ENCODE results near the gene COQ10A. TPM values are rescaled to one million over a fixed set of nuclear protein-coding genes. Genes with fewer than 3 reads are reported as not detected.

The COQ10A gene
- total and polyA plus RNA-seq, 8 donors = 9.4 to 19.8 (median 13.9) TPM

GRCh38 chr12:56221757-56222530, 44.8 kb upstream of the COQ10A start, which contains the start of gene RNF41:
TSS of gene RNF41 (minus strand) at chr12:56221922. CDS start at chr12:56214047, 7,875 bp downstream.
- H3K4me3 ChIP-seq = peak within 1 kb of the TSS; percentile 74 to 77
- ATAC-seq = peak; percentile 87
- peaks cover 0 to 5% of the 10 kb centered on the region in 2 donors for H3K36me3 ChIP-seq
- DNase-seq = peak; percentile 97 to 99 (median 98)
- H3K9me3 ChIP-seq = no peaks in the 10 kb centered on the region
- H3K27ac ChIP-seq = peak within 1 kb of the TSS; percentile 96 to 99
- TF ChIP-seq CTCF (IDR thresholded peaks at IDR 0.05) = no peak
- no peaks in the 10 kb centered on the region for H3K27me3 ChIP-seq
- peaks cover 14 to 52% of the 10 kb centered on the region in 2 donors for H3K4me1 ChIP-seq
- intact Hi-C loops (cut with DNase I) = no loop called here

- TF ChIP-seq CTCF (IDR thresholded peaks at IDR 0.05) = no peak
- Histone ChIP-seq H3K36me3 (peaks cover 0 to 2% of the 10 kb centered on the region in 2 donors), H3K4me3 (peak overlapping the region; percentile 74 to 77), H3K9me3 (no peaks in the 10 kb centered on the region), H3K4me1 (peaks cover 14 to 52% of the 10 kb centered on the region in 2 donors), H3K27ac (peak overlapping the region; percentile 96 to 99), H3K27me3 (no peaks in the 10 kb centered on the region)
- intact Hi-C loops (cut with DNase I) = no loop called here
- DNase-seq (no peak), ATAC-seq (no peak)
Measured at GRCh38 chr12:56222531-56222895, 44.2 kb upstream of the COQ10A start.

GRCh38 chr12:56223571-56224101, 43.1 kb upstream of the COQ10A start:
- H3K4me1 ChIP-seq = peaks cover 14 to 47% of the 10 kb centered on the region in 2 donors
- TF ChIP-seq CTCF (IDR thresholded peaks at IDR 0.05) = no peak
- no peaks in the 10 kb centered on the region for H3K9me3 ChIP-seq
- no peak for ATAC-seq
- intact Hi-C loops (cut with DNase I) = no loop called here
- peak overlapping the region; percentile 64 to 65 for H3K4me3 ChIP-seq
- peaks cover 0 to 5% of the 10 kb centered on the region in 2 donors for H3K36me3 ChIP-seq
- no peaks in the 10 kb centered on the region for H3K27me3 ChIP-seq
- H3K27ac ChIP-seq = peak overlapping the region; percentile 80 to 82
- no peak for DNase-seq

- peak; percentile 95 to 98 (median 98) for DNase-seq
- TF ChIP-seq CTCF (IDR thresholded peaks at IDR 0.05) = peak; percentile 89 to 92
- Histone ChIP-seq H3K27me3 (no peaks in the 10 kb centered on the region), H3K9me3 (no peaks in the 10 kb centered on the region), H3K4me3 (peak within 1 kb of the TSS; percentile 64 to 65), H3K36me3 (peaks cover 0 to 11% of the 10 kb centered on the region in 2 donors), H3K4me1 (peaks cover 14 to 43% of the 10 kb centered on the region in 2 donors), H3K27ac (peak within 1 kb of the TSS; percentile 80 to 82)
- intact Hi-C loops (cut with DNase I) = no loop called here
- ATAC-seq = peak; percentile 85
Measured at GRCh38 chr12:56224102-56224701, 42.5 kb upstream of the COQ10A start, which contains the start of gene NABP2. TSS of gene NABP2 (plus strand) at chr12:56224342. CDS start at chr12:56224857, 515 bp downstream.

GRCh38 chr12:56224954-56225353, 41.8 kb upstream of the COQ10A start:
- intact Hi-C loops (cut with DNase I) = no loop called here
- Histone ChIP-seq H3K4me1 (peaks cover 14 to 37% of the 10 kb centered on the region in 2 donors), H3K27ac (peak overlapping the region in 1 of 2 donors; percentile 80), H3K36me3 (peaks cover 0 to 13% of the 10 kb centered on the region in 2 donors), H3K9me3 (no peaks in the 10 kb centered on the region), H3K4me3 (peak overlapping the region; percentile 64 to 65), H3K27me3 (no peaks in the 10 kb centered on the region)
- DNase-seq (peak in 1 of 4 donors; percentile 27), ATAC-seq (no peak)
- no peak for TF ChIP-seq CTCF (IDR thresholded peaks at IDR 0.05)
